Loucy (cell line): ENCODE data around the gene PNPLA7.

Source experiments
- H2AFZ ChIP-seq: fragments of 200-600 bp; sonication (generic); 2 replicates; pipeline ENCODE4 v1.6.0; 2016; ENCODE audit warnings: antibody characterized with exemption, mild to moderate bottlenecking, low read length, moderate library complexity
- H3F3A ChIP-seq: fragments of 200-600 bp; 2 replicates; pipeline ENCODE4 v1.6.0; 2016; ENCODE audit warnings: antibody characterized with exemption, low read depth, mild to moderate bottlenecking
- H3K27me3 ChIP-seq: fragments of 200-600 bp; sonication (generic); 2 replicates; pipeline ENCODE4 v1.6.1; 2014; ENCODE audit warnings: low read length, mild to moderate bottlenecking; ENCODE audit not compliant: insufficient read depth, poor library complexity, severe bottlenecking
- H3K36me3 ChIP-seq: fragments of 200-600 bp; sonication (generic); 2 replicates; pipeline ENCODE4 v1.6.1; 2016; ENCODE audit warnings: low read length; ENCODE audit not compliant: insufficient read depth
- H3K4me1 ChIP-seq: fragments of 200-600 bp; sonication (generic); 2 replicates; pipeline ENCODE4 v1.5.1; 2014; ENCODE audit warnings: low read length, mild to moderate bottlenecking; ENCODE audit not compliant: insufficient read depth, poor library complexity, severe bottlenecking
- H3K4me2 ChIP-seq: fragments of 200-600 bp; sonication (generic); 2 replicates; pipeline ENCODE4 v1.6.0; 2014; ENCODE audit warnings: antibody characterized with exemption, low read length, low read depth, mild to moderate bottlenecking; ENCODE audit not compliant: poor library complexity, severe bottlenecking
- H3K4me3 ChIP-seq: fragments of 200-600 bp; sonication (generic); 2 replicates; pipeline ENCODE4 v1.5.1; 2014; ENCODE audit warnings: low read length, mild to moderate bottlenecking, mixed read lengths; ENCODE audit not compliant: poor library complexity, severe bottlenecking
- H3K79me2 ChIP-seq: fragments of 200-600 bp; sonication (generic); 2 replicates; pipeline ENCODE4 v1.6.1; 2014; ENCODE audit warnings: low read length; ENCODE audit not compliant: insufficient read depth
- H3K9ac ChIP-seq: fragments of 200-600 bp; sonication (generic); 2 replicates; pipeline ENCODE4 v1.6.0; 2014; ENCODE audit warnings: mild to moderate bottlenecking, low read depth, low read length, moderate library complexity; ENCODE audit not compliant: poor library complexity, severe bottlenecking
- H3K9me2 ChIP-seq: fragments of 200-600 bp; sonication (generic); replicated peaks from 2 replicates; pipeline ENCODE4 v1.6.1; 2016; ENCODE audit warnings: low read depth, low read length, mixed read lengths
- H3K9me3 ChIP-seq: fragments of 200-600 bp; sonication (generic); 2 replicates; pipeline ENCODE4 v1.6.1; 2014; ENCODE audit warnings: mild to moderate bottlenecking, antibody characterized with exemption, low read length, low read depth; ENCODE audit not compliant: insufficient read depth
- H4K20me1 ChIP-seq: fragments of 200-600 bp; sonication (generic); 2 replicates; pipeline ENCODE4 v1.6.0; 2014; ENCODE audit warnings: antibody characterized with exemption, low read length, mild to moderate bottlenecking; ENCODE audit not compliant: insufficient read depth, poor library complexity, severe bottlenecking
- CTCF ChIP-seq: fragments of 200-600 bp; sonication (generic); conservative IDR thresholded peaks from 2 replicates; pipeline ENCODE4 v1.5.1; 2014; ENCODE audit warnings: mild to moderate bottlenecking, antibody characterized with exemption, low read length
- EZH2phosphoT487 ChIP-seq: fragments of 200-600 bp; IDR thresholded peaks from 2 replicates; pipeline ENCODE4 v1.6.1; 2018; ENCODE audit warnings: antibody characterized with exemption, mild to moderate bottlenecking, moderate library complexity, borderline replicate concordance

The PNPLA7 gene

GRCh38 chr9:137488327-137488653 is 61.9 kb downstream of the PNPLA7 start:
- no peaks in the 10 kb centered on the region for H3K79me2 ChIP-seq
- H3K9ac ChIP-seq, result no peak overlapping the region
- no peaks in the 10 kb centered on the region for H3K9me2 ChIP-seq
- H3K4me1 ChIP-seq, result no peaks in the 10 kb centered on the region
- H3F3A ChIP-seq, result no peaks in the 10 kb centered on the region
- TF ChIP-seq EZH2phosphoT487, result no peak
- no peak for TF ChIP-seq CTCF
- no peak overlapping the region for H2AFZ ChIP-seq
- no peak overlapping the region for H3K4me3 ChIP-seq
- no peak overlapping the region for H3K4me2 ChIP-seq
- no peaks in the 10 kb centered on the region for H3K9me3 ChIP-seq
- no peaks in the 10 kb centered on the region for H3K27me3 ChIP-seq
- no peaks in the 10 kb centered on the region for H3K36me3 ChIP-seq
- no peaks in the 10 kb centered on the region for H4K20me1 ChIP-seq

- Histone ChIP-seq H3K4me3 (no peak overlapping the region), H3K9me2 (no peaks in the 10 kb centered on the region), H3K4me1 (no peaks in the 10 kb centered on the region), H4K20me1 (no peaks in the 10 kb centered on the region), H3K9me3 (no peaks in the 10 kb centered on the region), H3K27me3 (no peaks in the 10 kb centered on the region), H3K79me2 (no peaks in the 10 kb centered on the region), H3K36me3 (no peaks in the 10 kb centered on the region), H3K4me2 (no peak overlapping the region), H3F3A (no peaks in the 10 kb centered on the region), H2AFZ (no peak overlapping the region), H3K9ac (no peak overlapping the region)
- TF ChIP-seq CTCF (no peak), EZH2phosphoT487 (no peak)
Observed at GRCh38 chr9:137487454-137488326, 62.5 kb downstream of the PNPLA7 start.

DNA sequence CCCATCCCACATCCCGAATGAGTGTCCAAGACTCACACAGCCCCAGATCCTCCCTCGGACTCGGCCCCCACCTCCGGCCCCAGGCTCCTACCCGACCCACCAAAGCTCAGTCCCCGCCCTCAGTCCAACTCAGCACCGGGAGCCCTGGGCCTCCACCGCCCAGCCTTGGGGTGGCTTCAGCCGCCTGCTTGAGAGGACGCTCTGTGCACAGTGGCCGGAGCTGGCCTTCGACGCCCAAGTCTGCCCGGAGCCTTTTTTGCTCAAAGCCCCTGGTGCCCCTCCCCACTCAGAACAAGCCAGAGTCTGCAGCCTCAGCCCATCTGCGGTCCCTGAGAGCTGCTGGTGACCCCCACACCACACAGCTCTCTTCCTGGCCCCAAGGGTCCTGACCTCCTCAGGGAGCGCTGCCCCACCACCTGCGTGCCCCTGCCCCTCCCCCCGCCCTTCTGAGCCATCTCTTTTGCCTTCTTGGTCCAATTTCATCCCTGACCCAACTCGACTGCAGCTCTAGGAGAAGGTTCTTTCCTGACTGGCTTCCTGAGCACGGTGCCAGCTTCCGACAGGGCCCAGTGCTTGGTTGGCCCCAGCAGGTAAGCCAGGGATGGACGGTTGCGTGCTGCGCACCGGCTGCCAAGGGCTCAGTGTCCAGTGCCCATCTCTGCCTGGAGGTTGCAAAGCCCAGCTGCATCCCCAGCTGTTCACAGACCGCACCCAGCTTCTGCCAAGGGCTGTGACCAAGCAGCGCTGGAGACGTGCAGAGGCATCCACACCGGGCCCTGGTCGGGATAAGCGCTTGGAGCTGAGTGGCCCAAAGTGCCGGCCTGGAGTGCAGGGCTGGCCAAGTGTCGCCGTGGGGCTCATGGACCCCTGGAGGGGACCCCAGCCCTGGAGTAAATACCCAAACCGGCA is 63.4 kb downstream of the PNPLA7 start:
- no peaks in the 10 kb centered on the region for H4K20me1 ChIP-seq
- H3K27me3 ChIP-seq, result no peaks in the 10 kb centered on the region
- no peak overlapping the region for H3K4me3 ChIP-seq
- no peaks in the 10 kb centered on the region for H3K36me3 ChIP-seq
- H3K4me2 ChIP-seq, result no peak overlapping the region
- no peak overlapping the region for H2AFZ ChIP-seq
- H3K4me1 ChIP-seq, result no peaks in the 10 kb centered on the region
- H3K79me2 ChIP-seq, result no peaks in the 10 kb centered on the region
- TF ChIP-seq EZH2phosphoT487 (no peak), CTCF (no peak)
- H3F3A ChIP-seq, result no peaks in the 10 kb centered on the region
- H3K9ac ChIP-seq, result no peak overlapping the region
- H3K9me2 ChIP-seq, result no peaks in the 10 kb centered on the region
- H3K9me3 ChIP-seq, result no peaks in the 10 kb centered on the region
